ENCODE data around the gene TNIK. TPM values are rescaled to one million over a fixed set of nuclear protein-coding genes. Genes with fewer than 3 reads are reported as not detected.
A peak's percentile ranks its signal among the peaks of the same experiment; 100 is the strongest.
"Not testable (repeated sequence)": the region's sequence is repeated elsewhere in the genome, so short reads cannot be mapped to it uniquely, and the experiment has no call there.

Gene TNIK
- total RNA-seq, 1 donor from 2014 or later: 27.4 TPM

- DNase-seq; intact Hi-C loops (cut with micrococcal nuclease); H3K27ac Mint-ChIP-seq; H3K9me3 Mint-ChIP-seq; H3K4me3 Mint-ChIP-seq; H3K27me3 Mint-ChIP-seq: not testable (repeated sequence)
- H3K36me3 Mint-ChIP-seq (ENCODE audit: low read depth): peaks cover 23% of the 10 kb centered on the region
- peaks cover 21% of the 10 kb centered on the region for H3K4me1 Mint-ChIP-seq
Observed at GRCh38 chr3:171447579-171447891, 12.7 kb downstream of the TNIK start.

- Mint-ChIP-seq H3K4me1 (peaks cover 23% of the 10 kb centered on the region), H3K27me3 (no peaks in the 10 kb centered on the region), H3K36me3 (ENCODE audit: low read depth) (peaks cover 23% of the 10 kb centered on the region), H3K9me3 (no peaks in the 10 kb centered on the region), H3K4me3 (no peak overlapping the region), H3K27ac (no peak overlapping the region)
- DNase-seq: peak; percentile 44
- intact Hi-C loops (cut with micrococcal nuclease): no loop called here
Observed at GRCh38 chr3:171446801-171447578, 13.2 kb downstream of the TNIK start.

GRCh38 chr3:171446301-171446700 lies 13.9 kb downstream of the TNIK start:
- H3K4me1 Mint-ChIP-seq: peaks cover 24% of the 10 kb centered on the region
- intact Hi-C loops (cut with micrococcal nuclease): no loop called here
- no peak overlapping the region for H3K27ac Mint-ChIP-seq
- H3K4me3 Mint-ChIP-seq: no peak overlapping the region
- no peaks in the 10 kb centered on the region for H3K27me3 Mint-ChIP-seq
- no peaks in the 10 kb centered on the region for H3K9me3 Mint-ChIP-seq
- peaks cover 24% of the 10 kb centered on the region for H3K36me3 Mint-ChIP-seq (ENCODE audit: low read depth)
- no peak for DNase-seq

GRCh38 chr3:171445620-171446204 lies 14.5 kb downstream of the TNIK start:
- no peaks in the 10 kb centered on the region for H3K9me3 Mint-ChIP-seq
- intact Hi-C loops (cut with micrococcal nuclease): no loop called here
- peak; percentile 22 for DNase-seq
- H3K36me3 Mint-ChIP-seq (ENCODE audit: low read depth): peaks cover 25% of the 10 kb centered on the region
- H3K4me3 Mint-ChIP-seq: no peak overlapping the region
- H3K27ac Mint-ChIP-seq: no peak overlapping the region
- H3K4me1 Mint-ChIP-seq: peaks cover 22% of the 10 kb centered on the region
- no peaks in the 10 kb centered on the region for H3K27me3 Mint-ChIP-seq

- Mint-ChIP-seq H3K4me3 (no peak overlapping the region), H3K27ac (no peak overlapping the region), H3K27me3 (no peaks in the 10 kb centered on the region), H3K36me3 (ENCODE audit: low read depth) (peaks cover 18% of the 10 kb centered on the region), H3K9me3 (no peaks in the 10 kb centered on the region), H3K4me1 (peaks cover 31% of the 10 kb centered on the region)
- intact Hi-C loops (cut with micrococcal nuclease): no loop called here
- no peak for DNase-seq
Observed at GRCh38 chr3:171444001-171444690, 16.1 kb downstream of the TNIK start.

- intact Hi-C loops (cut with micrococcal nuclease): no loop called here
Observed at GRCh38 chr3:171443211-171443957, 16.8 kb downstream of the TNIK start.

GRCh38 chr3:171442184-171442583 lies 18.0 kb downstream of the TNIK start:
- Mint-ChIP-seq H3K9me3 (no peaks in the 10 kb centered on the region), H3K36me3 (ENCODE audit: low read depth) (peaks cover 21% of the 10 kb centered on the region), H3K4me3 (no peak overlapping the region), H3K27me3 (no peaks in the 10 kb centered on the region), H3K4me1 (peaks cover 36% of the 10 kb centered on the region), H3K27ac (no peak overlapping the region)
- no peak for DNase-seq
- intact Hi-C loops (cut with micrococcal nuclease): no loop called here

More at GRCh38 chr3:171443211-171443957, 16.8 kb downstream of the TNIK start:
- no peak for DNase-seq
- H3K36me3 Mint-ChIP-seq (ENCODE audit: low read depth): peaks cover 18% of the 10 kb centered on the region
- peaks cover 34% of the 10 kb centered on the region for H3K4me1 Mint-ChIP-seq
- no peaks in the 10 kb centered on the region for H3K9me3 Mint-ChIP-seq
- H3K4me3 Mint-ChIP-seq: no peak overlapping the region
- H3K27ac Mint-ChIP-seq: no peak overlapping the region
- no peaks in the 10 kb centered on the region for H3K27me3 Mint-ChIP-seq

- intact Hi-C loops (cut with micrococcal nuclease): no loop called here
- Mint-ChIP-seq H3K4me3 (no peak overlapping the region), H3K27me3 (no peaks in the 10 kb centered on the region), H3K36me3 (ENCODE audit: low read depth) (peaks cover 21% of the 10 kb centered on the region), H3K9me3 (no peaks in the 10 kb centered on the region), H3K27ac (no peak overlapping the region), H3K4me1 (peaks cover 40% of the 10 kb centered on the region)
- DNase-seq: no peak
Observed at GRCh38 chr3:171441381-171441780, 18.8 kb downstream of the TNIK start.

- intact Hi-C loops (cut with micrococcal nuclease): no loop called here
- peaks cover 19% of the 10 kb centered on the region for H3K36me3 Mint-ChIP-seq (ENCODE audit: low read depth)
- no peaks in the 10 kb centered on the region for H3K27me3 Mint-ChIP-seq
- H3K9me3 Mint-ChIP-seq: no peaks in the 10 kb centered on the region
- peaks cover 38% of the 10 kb centered on the region for H3K4me1 Mint-ChIP-seq
- no peak overlapping the region for H3K4me3 Mint-ChIP-seq
- no peak overlapping the region for H3K27ac Mint-ChIP-seq
- no peak for DNase-seq
Observed at GRCh38 chr3:171439996-171440395, 20.2 kb downstream of the TNIK start.

- intact Hi-C loops (cut with micrococcal nuclease): no loop called here
- Mint-ChIP-seq H3K36me3 (ENCODE audit: low read depth) (peaks cover 12% of the 10 kb centered on the region), H3K4me3 (no peak overlapping the region), H3K4me1 (peaks cover 31% of the 10 kb centered on the region), H3K27ac (no peak overlapping the region), H3K27me3 (no peaks in the 10 kb centered on the region), H3K9me3 (no peaks in the 10 kb centered on the region)
- DNase-seq: peak; percentile 38
Observed at GRCh38 chr3:171437115-171437756, 23.0 kb downstream of the TNIK start.

- Mint-ChIP-seq H3K4me1 (peaks cover 28% of the 10 kb centered on the region), H3K27me3 (no peaks in the 10 kb centered on the region), H3K36me3 (ENCODE audit: low read depth) (peaks cover 10% of the 10 kb centered on the region), H3K9me3 (no peaks in the 10 kb centered on the region), H3K4me3 (no peak overlapping the region), H3K27ac (no peak overlapping the region)
- intact Hi-C loops (cut with micrococcal nuclease): no loop called here
- DNase-seq: no peak
Observed at GRCh38 chr3:171436380-171436779, 23.8 kb downstream of the TNIK start.

- no peaks in the 10 kb centered on the region for H3K9me3 Mint-ChIP-seq
- DNase-seq: no peak
- H3K4me1 Mint-ChIP-seq: peaks cover 28% of the 10 kb centered on the region
- no peak overlapping the region for H3K4me3 Mint-ChIP-seq
- peaks cover 6% of the 10 kb centered on the region for H3K36me3 Mint-ChIP-seq (ENCODE audit: low read depth)
- intact Hi-C loops (cut with micrococcal nuclease): no loop called here
- peak overlapping the region; percentile 13 for H3K27ac Mint-ChIP-seq
- no peaks in the 10 kb centered on the region for H3K27me3 Mint-ChIP-seq
Observed at GRCh38 chr3:171435757-171436156, 24.4 kb downstream of the TNIK start.

GRCh38 chr3:171435143-171435542 lies 25.1 kb downstream of the TNIK start:
- Mint-ChIP-seq H3K4me3 (no peak overlapping the region), H3K36me3 (ENCODE audit: low read depth) (peaks cover 6% of the 10 kb centered on the region)

More at GRCh38 chr3:171435143-171435542, 25.1 kb downstream of the TNIK start:
- intact Hi-C loops (cut with micrococcal nuclease): no loop called here
- no peak overlapping the region for H3K27ac Mint-ChIP-seq
- H3K4me1 Mint-ChIP-seq: peaks cover 24% of the 10 kb centered on the region
- no peaks in the 10 kb centered on the region for H3K27me3 Mint-ChIP-seq
- H3K9me3 Mint-ChIP-seq: no peaks in the 10 kb centered on the region
- no peak for DNase-seq

Measured in activated CD4-positive, alpha-beta T cell treated with anti-CD3 and anti-CD28 coated beads, Interleukin-2, amount 10 ng/mL, durations not matched to agents 24 days and 14 days (primary cell).